Measurements from ENCODE around the gene CACNA2D3. TPM values are rescaled to one million over a fixed set of nuclear protein-coding genes. Genes with fewer than 3 reads are reported as not detected.

The CACNA2D3 gene
- total RNA-seq, 4 donors from 2014 or later: 0.94 to 3.6 (median 2.1) TPM

- no peak for TF ChIP-seq CTCF (IDR thresholded peaks at IDR 0.05; ENCODE audit: low read depth)
These were observed 996.1 kb downstream of the CACNA2D3 start for GRCh38 chr3:55118451-55118850.

- no peak for TF ChIP-seq CTCF (IDR thresholded peaks at IDR 0.05; ENCODE audit: low read depth)
These were observed 996.9 kb downstream of the CACNA2D3 start for GRCh38 chr3:55119268-55119667.

- no peak for TF ChIP-seq CTCF (IDR thresholded peaks at IDR 0.05; ENCODE audit: low read depth)
These were observed 1000.0 kb downstream of the CACNA2D3 start for GRCh38 chr3:55122312-55122711.

Other genes starting within 250 kb of the CACNA2D3 start
- gene ACTR8, start 240.4 kb upstream of the CACNA2D3 start, total RNA-seq: 10 to 100 TPM; 11.7 to 28.9 (median 25.0) TPM
- gene SELENOK, start 230.7 kb upstream of the CACNA2D3 start, total RNA-seq: 100 to 1,000 TPM in 1 of 4 donors, 10 to 100 TPM in 3; 34.7 to 101 (median 50.8) TPM